ENCODE measurements around the gene UTP20. TPM values are rescaled to one million over a fixed set of nuclear protein-coding genes. Genes with fewer than 3 reads are reported as not detected.
A peak's percentile ranks its signal among the peaks of the same experiment; 100 is the strongest.

Gene UTP20
- polyA plus RNA-seq (ENCODE audit: low read depth in 6 of 6), result 1 to 10 TPM; 5.4 to 8.5 (median 5.9) TPM

GRCh38 chr12:101280006-101280505 lies at the start of gene UTP20:
TSS of gene UTP20 (plus strand) at chr12:101280105. CDS start at chr12:101280283, 178 bp downstream.
- Mint-ChIP-seq H3K36me3 (peaks cover 0 to 6% of the 10 kb centered on the region in 2 donors), H3K27me3 (peaks cover 13 to 32% (median 29%) of the 10 kb centered on the region in 3 donors), H3K4me1 (peaks cover 9 to 13% (median 13%) of the 10 kb centered on the region in 3 donors), H3K4me3 (peak within 1 kb of the TSS; percentile 88 to 98 (median 96)), H3K27ac (peak within 1 kb of the TSS in 5 of 6 donors; percentile 12 to 97 (median 83)), H3K9me3 (no peaks in the 10 kb centered on the region)
- DNase-seq (peak; percentile 90), ATAC-seq (ENCODE audit: low read depth in 2 of 2) (peak; percentile 100)

GRCh38 chr12:101230547-101230946 lies 49.4 kb upstream of the UTP20 start:
- Mint-ChIP-seq H3K9me3 (no peaks in the 10 kb centered on the region), H3K4me1 (peaks cover 0 to 2% (median 0%) of the 10 kb centered on the region in 3 donors), H3K4me3 (peak overlapping the region in 1 of 8 donors; percentile 21), H3K36me3 (no peaks in the 10 kb centered on the region), H3K27ac (no peak overlapping the region), H3K27me3 (peaks cover 4 to 7% (median 5%) of the 10 kb centered on the region in 3 donors)
- DNase-seq, result no peak
- no peak for ATAC-seq (ENCODE audit: low read depth in 2 of 2)

- ATAC-seq (ENCODE audit: low read depth in 2 of 2), result no peak
- no peak for DNase-seq
- Mint-ChIP-seq H3K27ac (peak overlapping the region in 1 of 6 donors; percentile 52), H3K4me3 (no peak overlapping the region), H3K27me3 (peaks cover 4 to 7% (median 5%) of the 10 kb centered on the region in 3 donors), H3K4me1 (peaks cover 0 to 2% (median 0%) of the 10 kb centered on the region in 3 donors), H3K9me3 (no peaks in the 10 kb centered on the region), H3K36me3 (no peaks in the 10 kb centered on the region)
Observed at GRCh38 chr12:101231636-101232035, 48.3 kb upstream of the UTP20 start.

GRCh38 chr12:101235686-101236085 lies 44.2 kb upstream of the UTP20 start:
- Mint-ChIP-seq H3K4me3 (no peak overlapping the region), H3K27ac (no peak overlapping the region), H3K9me3 (peaks cover 0 to 8% (median 5%) of the 10 kb centered on the region in 7 donors), H3K27me3 (peaks cover 5 to 7% (median 7%) of the 10 kb centered on the region in 3 donors), H3K36me3 (peaks cover 0 to 7% of the 10 kb centered on the region in 2 donors), H3K4me1 (peaks cover 0 to 2% (median 0%) of the 10 kb centered on the region in 3 donors)
- ATAC-seq (ENCODE audit: low read depth in 2 of 2) (no peak), DNase-seq (no peak)

- peaks cover 0 to 7% of the 10 kb centered on the region in 2 donors for H3K36me3 Mint-ChIP-seq
- DNase-seq, result no peak
- no peak overlapping the region for H3K27ac Mint-ChIP-seq
- H3K27me3 Mint-ChIP-seq, result peaks cover 0 to 7% (median 0%) of the 10 kb centered on the region in 3 donors
- no peaks in the 10 kb centered on the region for H3K4me1 Mint-ChIP-seq
- peaks cover 0 to 12% (median 6%) of the 10 kb centered on the region in 7 donors for H3K9me3 Mint-ChIP-seq
- no peak for ATAC-seq (ENCODE audit: low read depth in 2 of 2)
- H3K4me3 Mint-ChIP-seq, result no peak overlapping the region
Observed at GRCh38 chr12:101238306-101238705, 41.6 kb upstream of the UTP20 start.

GRCh38 chr12:101238800-101239329 lies 41.0 kb upstream of the UTP20 start:
- H3K36me3 Mint-ChIP-seq, result peaks cover 0 to 7% of the 10 kb centered on the region in 2 donors
- peaks cover 0 to 7% (median 0%) of the 10 kb centered on the region in 3 donors for H3K27me3 Mint-ChIP-seq
- ATAC-seq (ENCODE audit: low read depth in 2 of 2), result no peak

GRCh38 chr12:101243074-101243473 lies 36.8 kb upstream of the UTP20 start:
- Mint-ChIP-seq H3K27ac (no peak overlapping the region), H3K36me3 (peaks cover 0 to 7% of the 10 kb centered on the region in 2 donors), H3K9me3 (peaks cover 0 to 12% (median 6%) of the 10 kb centered on the region in 7 donors), H3K4me1 (no peaks in the 10 kb centered on the region), H3K27me3 (peaks cover 0 to 11% (median 0%) of the 10 kb centered on the region in 3 donors), H3K4me3 (no peak overlapping the region)
- DNase-seq (no peak), ATAC-seq (ENCODE audit: low read depth in 2 of 2) (no peak)

More at GRCh38 chr12:101238800-101239329, 41.0 kb upstream of the UTP20 start:
- Mint-ChIP-seq H3K4me1 (no peaks in the 10 kb centered on the region), H3K4me3 (no peak overlapping the region), H3K9me3 (peaks cover 0 to 12% (median 6%) of the 10 kb centered on the region in 7 donors), H3K27ac (no peak overlapping the region)
- DNase-seq, result no peak

GRCh38 chr12:101243616-101244015 lies 36.3 kb upstream of the UTP20 start:
- Mint-ChIP-seq H3K9me3 (peaks cover 0 to 8% (median 3%) of the 10 kb centered on the region in 7 donors), H3K27ac (no peak overlapping the region), H3K27me3 (peaks cover 0 to 6% (median 0%) of the 10 kb centered on the region in 3 donors), H3K36me3 (peaks cover 0 to 4% of the 10 kb centered on the region in 2 donors), H3K4me3 (no peak overlapping the region), H3K4me1 (no peaks in the 10 kb centered on the region)
- no peak for DNase-seq
- ATAC-seq (ENCODE audit: low read depth in 2 of 2), result no peak

GRCh38 chr12:101256266-101256665 lies 23.6 kb upstream of the UTP20 start:
- peaks cover 0 to 13% (median 6%) of the 10 kb centered on the region in 7 donors for H3K9me3 Mint-ChIP-seq
- ATAC-seq (ENCODE audit: low read depth in 2 of 2), result no peak
- H3K4me1 Mint-ChIP-seq, result no peaks in the 10 kb centered on the region
- no peaks in the 10 kb centered on the region for H3K36me3 Mint-ChIP-seq
- H3K27ac Mint-ChIP-seq, result no peak overlapping the region
- H3K4me3 Mint-ChIP-seq, result no peak overlapping the region
- peaks cover 5 to 13% (median 9%) of the 10 kb centered on the region in 3 donors for H3K27me3 Mint-ChIP-seq
- DNase-seq, result no peak

- ATAC-seq (ENCODE audit: low read depth in 2 of 2) (no peak), DNase-seq (no peak)
- Mint-ChIP-seq H3K36me3 (no peaks in the 10 kb centered on the region), H3K4me3 (peak overlapping the region in 1 of 8 donors; percentile 8), H3K27me3 (peaks cover 5 to 12% (median 9%) of the 10 kb centered on the region in 3 donors), H3K4me1 (no peaks in the 10 kb centered on the region), H3K27ac (no peak overlapping the region), H3K9me3 (peaks cover 0 to 13% (median 6%) of the 10 kb centered on the region in 7 donors)
Observed at GRCh38 chr12:101257357-101257756, 22.5 kb upstream of the UTP20 start.

GRCh38 chr12:101267111-101267510 lies 12.8 kb upstream of the UTP20 start:
- peaks cover 0 to 10% (median 4%) of the 10 kb centered on the region in 7 donors for H3K9me3 Mint-ChIP-seq
- peaks cover 28 to 52% (median 46%) of the 10 kb centered on the region in 3 donors for H3K27me3 Mint-ChIP-seq
- no peaks in the 10 kb centered on the region for H3K4me1 Mint-ChIP-seq
- H3K27ac Mint-ChIP-seq, result no peak overlapping the region
- H3K36me3 Mint-ChIP-seq, result no peaks in the 10 kb centered on the region
- no peak for DNase-seq
- no peak for ATAC-seq (ENCODE audit: low read depth in 2 of 2)
- H3K4me3 Mint-ChIP-seq, result no peak overlapping the region

- no peak overlapping the region for H3K4me3 Mint-ChIP-seq
- DNase-seq (no peak), ATAC-seq (ENCODE audit: low read depth in 2 of 2) (no peak)
- no peak overlapping the region for H3K27ac Mint-ChIP-seq
- peaks cover 0 to 11% (median 0%) of the 10 kb centered on the region in 3 donors for H3K4me1 Mint-ChIP-seq
- H3K36me3 Mint-ChIP-seq, result no peaks in the 10 kb centered on the region
- peaks cover 23 to 58% (median 56%) of the 10 kb centered on the region in 3 donors for H3K27me3 Mint-ChIP-seq
- H3K9me3 Mint-ChIP-seq, result no peaks in the 10 kb centered on the region
Observed at GRCh38 chr12:101276433-101276832, 3.5 kb upstream of the UTP20 start.

GRCh38 chr12:101277443-101277842 lies 2.5 kb upstream of the UTP20 start:
- peak overlapping the region in 1 of 8 donors; percentile 1 for H3K4me3 Mint-ChIP-seq
- no peak overlapping the region for H3K27ac Mint-ChIP-seq
- DNase-seq (no peak), ATAC-seq (ENCODE audit: low read depth in 2 of 2) (no peak)
- peaks cover 0 to 6% of the 10 kb centered on the region in 2 donors for H3K36me3 Mint-ChIP-seq
- no peaks in the 10 kb centered on the region for H3K9me3 Mint-ChIP-seq
- H3K4me1 Mint-ChIP-seq, result peaks cover 5 to 13% (median 6%) of the 10 kb centered on the region in 3 donors
- peaks cover 18 to 48% (median 47%) of the 10 kb centered on the region in 3 donors for H3K27me3 Mint-ChIP-seq

GRCh38 chr12:101287357-101287756 lies 7.5 kb downstream of the UTP20 start:
- Mint-ChIP-seq H3K27ac (no peak overlapping the region), H3K36me3 (peaks cover 31 to 40% of the 10 kb centered on the region in 2 donors), H3K27me3 (no peaks in the 10 kb centered on the region), H3K4me1 (peaks cover 3 to 9% (median 8%) of the 10 kb centered on the region in 3 donors), H3K9me3 (no peaks in the 10 kb centered on the region), H3K4me3 (no peak overlapping the region)
- DNase-seq, result no peak
- no peak for ATAC-seq (ENCODE audit: low read depth in 2 of 2)
